HepG2 (cell line): ENCODE measurements around the gene SERPINA3. TPM values are rescaled to one million over a fixed set of nuclear protein-coding genes. Genes with fewer than 3 reads are reported as not detected.

ENCODE experiments used
- ATAC-seq: fragments of 200-7000 bp; cut with Tn5 transposase; 3 replicates; pipeline ENCODE4 v1.9.1; 2020; ENCODE audit warnings: mild to moderate bottlenecking, moderate library complexity
- BruUV-seq: library from RNA; stranded (reverse); fragments of 400-500 nt; replicated peaks from 2 replicates; lab custom pipeline; 2021; lab: Mats Ljungman, UMichigan
- CTCF ChIA-PET: fragments of 300-600 bp; formaldehyde crosslinking; extraction: SDS; loops from one replicate; lab custom pipeline; 2021; ENCODE audit warnings: low total read pairs, inconsistent platforms, low intra/inter-chr PET ratio; lab: Yijun Ruan, JAX
- POLR2A ChIA-PET: fragments of 350-600 bp; sonication (Branson Sonifier 250); formaldehyde crosslinking; loops from one replicate; lab custom pipeline; 2020; ENCODE audit warnings: antibody characterized with exemption, inconsistent platforms; lab: Yijun Ruan, JAX
- DNase-seq: peaks from one replicate; pipeline ENCODE4 v3.0.0-alpha.2; 2015; ENCODE audit warnings: low spot score
- FAIRE-seq: peaks from 3 replicates; lab custom pipeline; 2011; peaks lifted over from hg19 to GRCh38; lab: Jason Lieb, UNC
- H2AFZ ChIP-seq: one replicate; pipeline ENCODE4 v1.6.1; 2011; ENCODE audit warnings: low read length, inconsistent platforms
- H3K27ac ChIP-seq: fragments of 300-600 bp; 3 replicates; pipeline ENCODE4 v1.8.0; 2011; ENCODE audit warnings: mixed run types, mild to moderate bottlenecking, mixed read lengths, low read length, inconsistent platforms; ENCODE audit not compliant: insufficient read depth; ENCODE audit errors: extremely low read length
- H3K27me3 ChIP-seq, 2 experiments: fragments of 200-600 bp in 1 of 2; 2 replicates in 1 of 2; 3 replicates in 1 of 2; pipeline versions ENCODE4 v1.6.0 to v1.8.0; 2011; ENCODE audit warnings: low read length in 2 of 2, mild to moderate bottlenecking in 2 of 2, moderate library complexity in 2 of 2, inconsistent platforms in 1 of 2; ENCODE audit not compliant: insufficient read depth in 2 of 2, control insufficient read depth in 1 of 2
- H3K36me3 ChIP-seq, 2 experiments: fragments of 200-600 bp in 1 of 2; replicated peaks in 1 of 2; 2 replicates in 1 of 2; 3 replicates in 1 of 2; pipeline versions ENCODE4 v1.5.1 to v1.8.0; 2011; ENCODE audit warnings: low read length in 2 of 2, inconsistent platforms in 1 of 2; ENCODE audit not compliant: insufficient read depth in 2 of 2, control insufficient read depth in 1 of 2
- H3K4me1 ChIP-seq: 2 replicates; pipeline ENCODE4 v1.5.1; 2012; ENCODE audit warnings: low read length, inconsistent platforms; ENCODE audit not compliant: insufficient read depth
- H3K4me2 ChIP-seq: 2 replicates; pipeline ENCODE4 v1.6.0; 2011; ENCODE audit warnings: low read depth, low read length, inconsistent platforms
- H3K4me3 ChIP-seq, 3 experiments: fragments of 200-600 bp in 1 of 3; sonication (generic), shearing (Covaris generic) in 1 of 3; replicated peaks in 1 of 3; 2 replicates each; pipeline ENCODE4 v1.5.1; 2011 to 2016; ENCODE audit warnings: low read length in 3 of 3, inconsistent platforms in 2 of 3, low read depth in 2 of 3, mild to moderate bottlenecking in 2 of 3, control low read depth in 1 of 3, mixed read lengths in 1 of 3; ENCODE audit not compliant: insufficient read depth in 1 of 3
- H3K79me2 ChIP-seq: one replicate; pipeline ENCODE4 v1.6.1; 2011; ENCODE audit warnings: low read length, inconsistent platforms; ENCODE audit not compliant: insufficient read depth
- H3K9ac ChIP-seq: 2 replicates; pipeline ENCODE4 v1.6.0; 2011; ENCODE audit warnings: mild to moderate bottlenecking, low read depth, low read length, inconsistent platforms; ENCODE audit not compliant: insufficient read depth
- H3K9me3 ChIP-seq: 2 replicates; pipeline ENCODE4 v1.5.1; 2012; ENCODE audit warnings: mild to moderate bottlenecking, low read length
- H4K20me1 ChIP-seq: 2 replicates; pipeline ENCODE4 v1.6.0; 2011; ENCODE audit warnings: inconsistent platforms, mild to moderate bottlenecking, low read length, moderate library complexity; ENCODE audit not compliant: insufficient read depth
- SALL1 ChIP-seq: sonication (generic); formaldehyde crosslinking; IDR thresholded peaks from 2 replicates; pipeline ENCODE4 v1.8.0; 2022; ENCODE audit warnings: mild to moderate bottlenecking, missing genetic modification reagents
- UBTF ChIP-seq: sonication (generic); formaldehyde crosslinking; IDR thresholded peaks from 2 replicates; pipeline ENCODE4 v1.4.0; 2020; ENCODE audit warnings: mild to moderate bottlenecking, missing genetic modification reagents
- ZNF614 ChIP-seq: IDR thresholded peaks from 2 replicates; pipeline ENCODE4 v1.6.1; 2018; ENCODE audit warnings: missing biosample characterization, missing genetic modification reagents, inconsistent platforms, borderline replicate concordance
- ZNF740 ChIP-seq: sonication (generic); formaldehyde crosslinking; IDR thresholded peaks from 2 replicates; pipeline ENCODE4 v1.4.0; 2020; ENCODE audit warnings: missing genetic modification reagents
- WGBS: methylation state at CpG from one replicate; pipeline ENCODE4 v1.1.6; 2017; ENCODE audit warnings: low lambda C conversion rate; 5-methylcytosine and 5-hydroxymethylcytosine counted together
- in situ Hi-C: cut with HindIII; loops from 2 replicates; pipeline ENCODE4 v1.10.0; 2017; ENCODE audit warnings: low pct_unique_long_range_greater_than_20kb; ENCODE audit not compliant: extremely low pct_ligation_motif_present
- intact Hi-C: fragments of 100-400 bp; cut with micrococcal nuclease; formaldehyde crosslinking; loops from one replicate; pipeline ENCODE4 v1.10.0; 2022; ENCODE audit not compliant: unreplicated experiment
- polyA plus RNA-seq, 8 experiments: library from polyadenylated mRNA; depleted of rRNA in 3 of 8; stranded (reverse) in 7 of 8; unstranded in 1 of 8; fragments of >200 nt; fragmentation: Illumina TruSeq in 4 of 8; extraction: Trizol in 4 of 8; gene quantifications; 2 replicates each; pipeline versions ENCODE4 v1.2.1 to v1.2.3, GENCODE V29; 2011 to 2016; ENCODE audit warnings: low read depth in 4 of 8, missing spikeins in 1 of 8, mixed read lengths in 1 of 8; ENCODE audit not compliant: insufficient read depth in 1 of 8
- total RNA-seq, 5 experiments: library from RNA; depleted of rRNA; stranded (reverse); fragments of >200 nt; fragmentation: Illumina TruSeq; extraction: Trizol; gene quantifications; 2 replicates each; pipeline ENCODE4 v1.2.3, GENCODE V29; 2016; ENCODE audit warnings: low read depth in 1 of 5

SERPINA3 gene
- total and polyA plus RNA-seq, 2 of the 13 experiments (the other 11 are each of a cell fraction or from before 2014, with no cell fraction given), result 825 to 2,200 TPM

DNA sequence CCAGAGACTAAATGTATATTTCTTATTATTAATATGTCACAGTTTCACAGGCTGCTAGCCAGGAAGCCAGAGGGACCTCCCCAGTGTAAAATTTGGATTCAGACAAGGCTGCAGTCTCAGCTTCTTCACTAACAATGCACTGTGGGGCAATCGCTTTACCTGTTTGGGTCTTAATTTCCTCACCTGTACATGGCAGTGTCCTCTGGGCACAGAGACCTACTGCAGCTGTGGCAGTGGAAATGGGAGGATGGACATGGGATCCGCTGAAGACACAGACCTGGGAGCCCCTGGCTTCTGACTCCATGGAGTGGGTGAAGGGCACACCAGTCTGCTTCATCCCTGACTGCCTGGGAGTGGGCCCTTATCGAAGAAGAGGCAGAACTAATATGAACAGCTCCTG lies 37.9 kb upstream of the SERPINA3 start:
- H3K27me3 ChIP-seq, result no peaks in the 10 kb centered on the region
- DNase-seq (no peak), ATAC-seq (no peak), FAIRE-seq (no peak)
- H3K36me3 ChIP-seq, result no peaks in the 10 kb centered on the region
- no peak overlapping the region for H3K9ac ChIP-seq
- H3K4me3 ChIP-seq, result no peak overlapping the region
- H3K79me2 ChIP-seq, result no peaks in the 10 kb centered on the region
- no peak overlapping the region for H2AFZ ChIP-seq
- no peak overlapping the region for H3K4me2 ChIP-seq
- H3K4me1 ChIP-seq, result peaks cover 83% of the 10 kb centered on the region
- WGBS, result 97% methylated on average over 3 of the region's 3 CpGs
- in situ Hi-C loops, result no loop called here
- no TSS peak for BruUV-seq
- CTCF ChIA-PET, result no interaction called here
- no peak overlapping the region for H3K27ac ChIP-seq
- H3K9me3 ChIP-seq, result no peaks in the 10 kb centered on the region
- H4K20me1 ChIP-seq, result no peaks in the 10 kb centered on the region
- POLR2A ChIA-PET, result interaction anchor here (1.1 to 8.1 kb wide), 7 partner anchors 9 to 39 kb away, joined by 3 to 142 read pairs (median 10); partner anchors contain the start of genes SERPINA3 and SERPINA4
- no peak for TF ChIP-seq ZNF614
- TF ChIP-seq SALL1, result peak; percentile 30; the same call in 1 of the 2 replicates
- TF ChIP-seq UBTF (CRISPR knock-in tag), result no peak
- TF ChIP-seq ZNF740 (CRISPR knock-in tag), result no peak
- intact Hi-C loops, result no loop called here
